Stimulated activated memory B cell treated with anti-CD40 and anti-IgM and Interleukin-4, amounts not matched to agents 10 μg/mL and 1 μg/mL and 100 μg/mL, for 72 hours (primary cell): ENCODE measurements around the gene KLHL7.
"Not testable (repeated sequence)": the region's sequence is repeated elsewhere in the genome, so short reads cannot be mapped to it uniquely, and the experiment has no call there.

ENCODE experiments used
- ATAC-seq: fragments of 150-1000 bp; cut with Tn5 transposase; 2 replicates; pipeline ENCODE4 v1.10.0; 2021
- H3K27ac Mint-ChIP-seq: one replicate; pipeline ENCODE4 v1.8.0; 2022; ENCODE audit warnings: mild to moderate bottlenecking, mixed read lengths
- H3K27me3 Mint-ChIP-seq: one replicate; pipeline ENCODE4 v1.8.0; 2022; ENCODE audit warnings: mixed read lengths
- H3K36me3 Mint-ChIP-seq: one replicate; pipeline ENCODE4 v1.8.0; 2022; ENCODE audit warnings: mixed read lengths
- H3K4me1 Mint-ChIP-seq: one replicate; pipeline ENCODE4 v1.8.0; 2022; ENCODE audit warnings: mixed read lengths
- H3K4me3 Mint-ChIP-seq: one replicate; pipeline ENCODE4 v1.8.0; 2022; ENCODE audit warnings: mild to moderate bottlenecking, moderate library complexity, mixed read lengths
- H3K9me3 Mint-ChIP-seq: one replicate; pipeline ENCODE4 v1.8.0; 2022; ENCODE audit warnings: mixed read lengths

KLHL7 gene

GRCh38 chr7:23183279-23184012 lies 77.9 kb downstream of the KLHL7 start:
- Mint-ChIP-seq H3K4me3 (peak overlapping the region; percentile 86), H3K27me3 (no peaks in the 10 kb centered on the region), H3K9me3 (no peaks in the 10 kb centered on the region), H3K27ac (peak overlapping the region; percentile 95), H3K36me3 (peaks cover 7% of the 10 kb centered on the region), H3K4me1 (peaks cover 23% of the 10 kb centered on the region)
- ATAC-seq, result no peak

GRCh38 chr7:23184291-23184690 lies 78.7 kb downstream of the KLHL7 start:
- no peak overlapping the region for H3K27ac Mint-ChIP-seq
- no peak for ATAC-seq

GRCh38 chr7:23184709-23185359 lies 79.2 kb downstream of the KLHL7 start:
- Mint-ChIP-seq H3K36me3 (peaks cover 7% of the 10 kb centered on the region), H3K27ac (no peak overlapping the region), H3K4me1 (peaks cover 23% of the 10 kb centered on the region), H3K27me3 (no peaks in the 10 kb centered on the region), H3K9me3 (no peaks in the 10 kb centered on the region), H3K4me3 (no peak overlapping the region)
- no peak for ATAC-seq

More at GRCh38 chr7:23184291-23184690, 78.7 kb downstream of the KLHL7 start:
- Mint-ChIP-seq H3K4me3 (no peak overlapping the region), H3K27me3 (no peaks in the 10 kb centered on the region), H3K9me3 (no peaks in the 10 kb centered on the region), H3K4me1 (peaks cover 23% of the 10 kb centered on the region), H3K36me3 (peaks cover 7% of the 10 kb centered on the region)

GRCh38 chr7:23185980-23186379 lies 80.4 kb downstream of the KLHL7 start:
- H3K9me3 Mint-ChIP-seq, result no peaks in the 10 kb centered on the region
- no peak overlapping the region for H3K27ac Mint-ChIP-seq
- H3K27me3 Mint-ChIP-seq, result no peaks in the 10 kb centered on the region
- H3K4me3 Mint-ChIP-seq, result no peak overlapping the region
- H3K4me1 Mint-ChIP-seq, result peaks cover 20% of the 10 kb centered on the region
- peaks cover 12% of the 10 kb centered on the region for H3K36me3 Mint-ChIP-seq
- no peak for ATAC-seq

GRCh38 chr7:23191022-23191421 lies 85.4 kb downstream of the KLHL7 start:
- no peaks in the 10 kb centered on the region for H3K9me3 Mint-ChIP-seq
- H3K27ac Mint-ChIP-seq, result no peak overlapping the region
- H3K4me3 Mint-ChIP-seq, result no peak overlapping the region
- H3K27me3 Mint-ChIP-seq, result no peaks in the 10 kb centered on the region
- no peak for ATAC-seq
- no peaks in the 10 kb centered on the region for H3K4me1 Mint-ChIP-seq
- peaks cover 48% of the 10 kb centered on the region for H3K36me3 Mint-ChIP-seq

GRCh38 chr7:23193650-23194227 lies 88.2 kb downstream of the KLHL7 start:
- not testable (repeated sequence) for H3K4me1 Mint-ChIP-seq, H3K27ac Mint-ChIP-seq
- peaks cover 60% of the 10 kb centered on the region for H3K36me3 Mint-ChIP-seq

GRCh38 chr7:23196306-23196705 lies 90.7 kb downstream of the KLHL7 start:
- Mint-ChIP-seq H3K27me3 (no peaks in the 10 kb centered on the region), H3K9me3 (no peaks in the 10 kb centered on the region), H3K36me3 (peaks cover 73% of the 10 kb centered on the region), H3K27ac (no peak overlapping the region), H3K4me3 (no peak overlapping the region), H3K4me1 (no peaks in the 10 kb centered on the region)
- no peak for ATAC-seq

More at GRCh38 chr7:23193650-23194227, 88.2 kb downstream of the KLHL7 start:
- not testable (repeated sequence) for ATAC-seq, H3K9me3 Mint-ChIP-seq, H3K27me3 Mint-ChIP-seq, H3K4me3 Mint-ChIP-seq

GRCh38 chr7:23197745-23198144 lies 92.2 kb downstream of the KLHL7 start:
- H3K27ac Mint-ChIP-seq, H3K9me3 Mint-ChIP-seq, H3K4me3 Mint-ChIP-seq, ATAC-seq, H3K4me1 Mint-ChIP-seq, H3K27me3 Mint-ChIP-seq: not testable (repeated sequence)
- H3K36me3 Mint-ChIP-seq, result peaks cover 74% of the 10 kb centered on the region

- no peaks in the 10 kb centered on the region for H3K9me3 Mint-ChIP-seq
- no peak for ATAC-seq
- H3K27ac Mint-ChIP-seq, result no peak overlapping the region
- no peaks in the 10 kb centered on the region for H3K4me1 Mint-ChIP-seq
- no peaks in the 10 kb centered on the region for H3K27me3 Mint-ChIP-seq
- H3K36me3 Mint-ChIP-seq, result peaks cover 82% of the 10 kb centered on the region
- no peak overlapping the region for H3K4me3 Mint-ChIP-seq
Observed at GRCh38 chr7:23200331-23200730, 94.7 kb downstream of the KLHL7 start.

- no peaks in the 10 kb centered on the region for H3K27me3 Mint-ChIP-seq
- H3K36me3 Mint-ChIP-seq, result peaks cover 52% of the 10 kb centered on the region
- no peak for ATAC-seq
Observed at GRCh38 chr7:23204241-23204640, 98.7 kb downstream of the KLHL7 start.

GRCh38 chr7:23205577-23205908 lies 100.0 kb downstream of the KLHL7 start:
- H3K9me3 Mint-ChIP-seq, result no peaks in the 10 kb centered on the region
- H3K27ac Mint-ChIP-seq, result no peak overlapping the region
- peaks cover 40% of the 10 kb centered on the region for H3K36me3 Mint-ChIP-seq
- H3K27me3 Mint-ChIP-seq, result no peaks in the 10 kb centered on the region
- peaks cover 6% of the 10 kb centered on the region for H3K4me1 Mint-ChIP-seq
- H3K4me3 Mint-ChIP-seq, result no peak overlapping the region
- ATAC-seq, result no peak

More at GRCh38 chr7:23204241-23204640, 98.7 kb downstream of the KLHL7 start:
- no peak overlapping the region for H3K4me3 Mint-ChIP-seq
- no peaks in the 10 kb centered on the region for H3K9me3 Mint-ChIP-seq
- H3K27ac Mint-ChIP-seq, result no peak overlapping the region
- peaks cover 6% of the 10 kb centered on the region for H3K4me1 Mint-ChIP-seq

- H3K9me3 Mint-ChIP-seq, result no peaks in the 10 kb centered on the region
- ATAC-seq, result peak; percentile 27
- H3K27me3 Mint-ChIP-seq, result no peaks in the 10 kb centered on the region
- peaks cover 38% of the 10 kb centered on the region for H3K36me3 Mint-ChIP-seq
- H3K27ac Mint-ChIP-seq, result no peak overlapping the region
- H3K4me1 Mint-ChIP-seq, result peaks cover 6% of the 10 kb centered on the region
- H3K4me3 Mint-ChIP-seq, result no peak overlapping the region
Observed at GRCh38 chr7:23205909-23206767, 100.6 kb downstream of the KLHL7 start.

GRCh38 chr7:23207021-23207420 lies 101.4 kb downstream of the KLHL7 start:
- H3K36me3 Mint-ChIP-seq, result peaks cover 30% of the 10 kb centered on the region
- H3K9me3 Mint-ChIP-seq, result no peaks in the 10 kb centered on the region
- peaks cover 6% of the 10 kb centered on the region for H3K4me1 Mint-ChIP-seq
- ATAC-seq, result no peak
- no peak overlapping the region for H3K27ac Mint-ChIP-seq
- no peak overlapping the region for H3K4me3 Mint-ChIP-seq
- H3K27me3 Mint-ChIP-seq, result no peaks in the 10 kb centered on the region

- no peak overlapping the region for H3K27ac Mint-ChIP-seq
- no peaks in the 10 kb centered on the region for H3K27me3 Mint-ChIP-seq
- peaks cover 24% of the 10 kb centered on the region for H3K36me3 Mint-ChIP-seq
- no peak for ATAC-seq
- H3K4me1 Mint-ChIP-seq, result peaks cover 6% of the 10 kb centered on the region
- H3K9me3 Mint-ChIP-seq, result no peaks in the 10 kb centered on the region
- no peak overlapping the region for H3K4me3 Mint-ChIP-seq
Observed at GRCh38 chr7:23207884-23208283, 102.3 kb downstream of the KLHL7 start.

GRCh38 chr7:23208316-23208715 lies 102.7 kb downstream of the KLHL7 start:
- H3K4me3 Mint-ChIP-seq, result no peak overlapping the region
- peaks cover 6% of the 10 kb centered on the region for H3K4me1 Mint-ChIP-seq
- H3K27ac Mint-ChIP-seq, result no peak overlapping the region
- no peaks in the 10 kb centered on the region for H3K27me3 Mint-ChIP-seq
- ATAC-seq, result no peak
- no peaks in the 10 kb centered on the region for H3K9me3 Mint-ChIP-seq
- peaks cover 20% of the 10 kb centered on the region for H3K36me3 Mint-ChIP-seq
